Activated naive CD8-positive, alpha-beta T cell treated with anti-CD3 and anti-CD28 coated beads, Interleukin-2, amount 10 ng/mL, durations not matched to agents 7 days and 5 days (primary cell): ENCODE measurements around the gene SAG. TPM values are rescaled to one million over a fixed set of nuclear protein-coding genes. Genes with fewer than 3 reads are reported as not detected.

ENCODE experiments used
- ATAC-seq: fragments of 150-1000 bp; cut with Tn5 transposase; one replicate; pipeline ENCODE4 v1.10.0; 2021; ENCODE audit warnings: low read depth, moderate library complexity
- POLR2A ChIA-PET: fragments of 350-600 bp; sonication (Branson Sonifier 250); formaldehyde crosslinking; loops from one replicate; lab custom pipeline; 2021; ENCODE audit warnings: antibody characterized with exemption; lab: Charles Lee
- DNase-seq: peaks from one replicate; pipeline ENCODE4 v3.0.0; 2021
- H3K27ac Mint-ChIP-seq: one replicate; pipeline ENCODE4 v1.8.0; 2022; ENCODE audit warnings: mild to moderate bottlenecking, mixed read lengths
- H3K27me3 Mint-ChIP-seq: one replicate; pipeline ENCODE4 v1.8.0; 2022; ENCODE audit warnings: mild to moderate bottlenecking, moderate library complexity, mixed read lengths
- H3K36me3 Mint-ChIP-seq: one replicate; pipeline ENCODE4 v1.8.0; 2021; ENCODE audit warnings: mild to moderate bottlenecking, mixed read lengths
- H3K4me1 Mint-ChIP-seq: one replicate; pipeline ENCODE4 v1.8.0; 2021; ENCODE audit warnings: mixed read lengths
- H3K4me3 Mint-ChIP-seq: one replicate; pipeline ENCODE4 v1.8.0; 2022; ENCODE audit warnings: mild to moderate bottlenecking, moderate library complexity, mixed read lengths
- H3K9me3 Mint-ChIP-seq: one replicate; pipeline ENCODE4 v1.8.0; 2021; ENCODE audit warnings: mixed read lengths
- total RNA-seq, 2 experiments: library from RNA; stranded (reverse); gene quantifications; one replicate each; pipeline ENCODE4 v1.2.3, GENCODE V29; 2021

SAG gene
- total RNA-seq, 2 experiments from 2014 or later, result 0.45 TPM; not detected in 1

GRCh38 chr2:233384015-233384414, 76.4 kb downstream of the SAG start:
- Mint-ChIP-seq H3K4me1 (peaks cover 63% of the 10 kb centered on the region), H3K27me3 (no peaks in the 10 kb centered on the region), H3K4me3 (peak overlapping the region; percentile 77), H3K27ac (peak overlapping the region; percentile 98), H3K36me3 (peaks cover 39% of the 10 kb centered on the region), H3K9me3 (no peaks in the 10 kb centered on the region)
- POLR2A ChIA-PET, result interaction anchor here (0.8 to 2.4 kb wide), 5 partner anchors 9 to 53 kb away, joined by 3 to 16 read pairs (median 10); partner anchors contain the start of gene DGKD
- DNase-seq (no peak), ATAC-seq (no peak)

DNA sequence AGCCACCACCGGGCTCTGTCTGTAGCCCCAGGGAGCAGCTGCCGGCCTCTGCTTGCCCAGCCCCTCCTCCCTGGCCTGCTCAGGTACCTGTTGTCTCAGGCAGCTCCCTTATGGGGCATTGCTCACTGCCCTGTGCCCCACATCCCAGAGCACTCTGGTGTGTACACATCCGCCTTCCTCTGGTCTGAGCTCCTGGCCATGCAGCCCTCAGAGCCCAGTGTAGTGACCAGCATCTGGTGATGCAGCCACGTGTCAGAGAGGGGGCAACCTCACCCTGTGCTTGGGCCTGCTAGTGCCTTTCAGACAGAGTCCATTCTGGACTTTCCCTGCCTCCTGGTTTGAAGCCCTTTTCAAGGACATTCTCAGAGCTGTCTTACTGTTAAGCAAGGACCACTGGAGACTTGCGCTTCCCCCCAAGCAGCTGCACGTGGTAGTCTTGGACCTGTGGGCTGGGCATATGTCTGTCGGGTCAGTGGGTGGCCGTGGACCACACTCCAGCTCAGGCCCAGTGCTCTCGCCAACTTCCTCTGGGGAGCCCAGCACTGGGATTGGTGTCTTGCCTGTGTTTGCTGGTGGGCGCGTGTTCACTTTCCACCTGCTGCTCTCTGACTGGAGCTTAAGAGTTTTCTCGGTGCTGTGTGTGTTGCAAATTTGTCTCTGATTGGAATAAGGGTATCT, 77.3 kb downstream of the SAG start:
- POLR2A ChIA-PET, result interaction anchor here (0.6 to 3.9 kb wide), 16 partner anchors 10 to 320 kb away, joined by 3 to 16 read pairs (median 5); partner anchors contain the start of gene DGKD
- peak overlapping the region; percentile 98 for H3K27ac Mint-ChIP-seq
- no peaks in the 10 kb centered on the region for H3K27me3 Mint-ChIP-seq
- H3K4me3 Mint-ChIP-seq, result peak overlapping the region; percentile 77
- H3K36me3 Mint-ChIP-seq, result peaks cover 41% of the 10 kb centered on the region
- ATAC-seq (no peak), DNase-seq (no peak)
- H3K4me1 Mint-ChIP-seq, result peaks cover 61% of the 10 kb centered on the region
- no peaks in the 10 kb centered on the region for H3K9me3 Mint-ChIP-seq

- Mint-ChIP-seq H3K4me3 (peak overlapping the region; percentile 77), H3K9me3 (no peaks in the 10 kb centered on the region), H3K36me3 (peaks cover 46% of the 10 kb centered on the region), H3K27ac (peak overlapping the region; percentile 98), H3K27me3 (no peaks in the 10 kb centered on the region), H3K4me1 (peaks cover 56% of the 10 kb centered on the region)
- ATAC-seq (peak; percentile 85), DNase-seq (peak; percentile 65)
- POLR2A ChIA-PET, result interaction anchor here (0.6 to 3.9 kb wide), 13 partner anchors 13 to 118 kb away, joined by 3 to 16 read pairs (median 6); partner anchors contain the start of gene DGKD
Observed at GRCh38 chr2:233385489-233386044, 78.0 kb downstream of the SAG start.

DNA sequence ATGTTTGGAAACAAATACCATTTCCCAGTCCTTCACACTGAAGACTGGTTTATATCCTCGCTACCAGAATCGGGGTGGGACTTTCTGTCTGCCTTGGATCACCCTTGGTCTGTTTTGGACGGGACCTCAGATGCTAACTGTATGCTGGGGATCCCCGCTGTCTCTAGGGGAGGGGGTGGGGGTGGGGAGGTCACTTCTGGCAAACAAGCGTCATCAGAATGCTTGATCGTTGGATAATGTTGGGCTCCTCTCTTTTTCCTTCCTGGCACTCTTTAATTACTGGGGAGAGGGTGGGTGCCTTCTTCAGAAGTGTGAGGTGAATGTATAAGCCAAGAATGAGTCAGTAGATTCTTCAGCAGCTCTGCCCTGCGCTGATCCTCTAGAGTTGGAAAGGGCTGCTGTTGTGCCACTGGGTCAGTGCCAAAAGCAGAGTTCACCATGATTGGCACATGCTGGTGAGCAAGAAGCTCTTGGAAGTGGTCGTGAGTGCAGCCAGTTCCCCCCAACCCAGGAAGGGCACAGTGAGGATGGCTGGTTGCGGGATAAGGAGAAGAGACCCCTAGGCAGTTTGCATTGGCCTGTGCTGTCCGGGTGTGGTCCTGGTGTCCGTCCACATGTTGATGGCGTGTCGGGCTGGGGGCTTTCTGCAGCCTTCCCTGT, 78.9 kb downstream of the SAG start:
- Mint-ChIP-seq H3K4me3 (peak overlapping the region; percentile 77), H3K4me1 (peaks cover 47% of the 10 kb centered on the region), H3K27ac (peak overlapping the region; percentile 98), H3K36me3 (peaks cover 44% of the 10 kb centered on the region), H3K27me3 (no peaks in the 10 kb centered on the region), H3K9me3 (no peaks in the 10 kb centered on the region)
- POLR2A ChIA-PET, result interaction anchor here (1.8 to 3.9 kb wide), 5 partner anchors 14 to 119 kb away, joined by 9 to 14 read pairs (median 10); no protein-coding TSS in a partner anchor
- no peak for DNase-seq
- ATAC-seq, result no peak

GRCh38 chr2:233387225-233387624, 79.6 kb downstream of the SAG start:
- DNase-seq, result no peak
- Mint-ChIP-seq H3K4me3 (peak overlapping the region; percentile 77), H3K27ac (peak overlapping the region; percentile 23), H3K9me3 (no peaks in the 10 kb centered on the region), H3K4me1 (peaks cover 48% of the 10 kb centered on the region), H3K36me3 (peaks cover 46% of the 10 kb centered on the region), H3K27me3 (no peaks in the 10 kb centered on the region)
- no peak for ATAC-seq
- POLR2A ChIA-PET, result interaction anchor here (3.9 kb wide), 1 partner anchor 30 kb away, joined by 14 read pairs; no protein-coding TSS in a partner anchor

DNA sequence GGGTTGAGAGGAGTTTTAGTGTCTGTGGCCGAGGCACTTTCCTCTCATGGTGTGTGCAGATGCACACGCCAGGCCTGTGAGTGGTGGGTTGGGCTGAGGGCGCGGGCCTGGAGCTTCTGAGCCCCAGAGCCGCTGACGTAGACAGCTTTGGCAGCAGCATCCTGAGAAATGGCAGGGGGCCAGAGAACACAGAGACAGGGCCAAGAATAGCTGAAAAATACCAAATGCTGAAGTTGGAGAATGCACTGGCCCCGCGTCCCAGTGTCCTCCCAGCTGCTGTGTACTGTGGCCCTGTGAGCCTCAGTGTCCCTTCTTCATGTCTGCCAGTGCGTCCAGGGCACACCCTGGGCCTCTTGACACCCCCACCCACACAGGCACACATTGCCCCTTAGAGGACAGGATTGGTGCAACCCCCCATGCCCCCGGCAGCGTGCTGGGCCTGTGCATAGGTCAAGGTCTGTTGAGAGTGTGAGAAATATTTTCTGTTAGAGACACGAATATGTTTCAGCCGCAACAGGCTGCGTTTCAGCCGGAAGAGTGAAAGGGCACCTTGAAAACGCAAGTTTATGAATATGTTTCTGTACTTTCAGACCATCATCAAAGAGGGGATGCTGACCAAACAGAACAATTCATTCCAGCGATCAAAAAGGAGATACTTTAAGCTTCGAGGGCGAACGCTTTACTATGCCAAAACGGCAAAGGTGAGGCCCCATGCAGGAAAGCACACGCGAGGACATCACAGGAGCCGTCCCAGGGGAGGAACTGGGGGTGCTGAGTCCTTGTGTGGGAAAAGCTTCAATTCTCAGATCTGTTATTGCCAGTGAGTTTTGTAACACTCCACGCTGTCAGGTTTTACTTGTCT, 80.3 kb downstream of the SAG start:
- Mint-ChIP-seq H3K36me3 (peaks cover 41% of the 10 kb centered on the region), H3K27ac (no peak overlapping the region), H3K27me3 (no peaks in the 10 kb centered on the region), H3K4me1 (peaks cover 42% of the 10 kb centered on the region), H3K9me3 (no peaks in the 10 kb centered on the region), H3K4me3 (peak overlapping the region; percentile 77)
- ATAC-seq (no peak), DNase-seq (no peak)
- POLR2A ChIA-PET, result interaction anchor here (3.9 kb wide), 1 partner anchor 30 kb away, joined by 14 read pairs; no protein-coding TSS in a partner anchor

- no peak overlapping the region for H3K27ac Mint-ChIP-seq
- H3K4me3 Mint-ChIP-seq, result no peak overlapping the region
- peaks cover 33% of the 10 kb centered on the region for H3K4me1 Mint-ChIP-seq
- DNase-seq (no peak), ATAC-seq (no peak)
- H3K36me3 Mint-ChIP-seq, result peaks cover 34% of the 10 kb centered on the region
- no peaks in the 10 kb centered on the region for H3K27me3 Mint-ChIP-seq
- POLR2A ChIA-PET, result interaction anchor here (0.6 kb wide), 1 partner anchor 33 kb away, joined by 5 read pairs; no protein-coding TSS in a partner anchor
- no peaks in the 10 kb centered on the region for H3K9me3 Mint-ChIP-seq
Observed at GRCh38 chr2:233389601-233390125, 82.0 kb downstream of the SAG start.

GRCh38 chr2:233395687-233396086, 88.1 kb downstream of the SAG start:
- ATAC-seq, result no peak
- DNase-seq, result no peak
- no peaks in the 10 kb centered on the region for H3K9me3 Mint-ChIP-seq
- H3K36me3 Mint-ChIP-seq, result peaks cover 32% of the 10 kb centered on the region
- H3K4me3 Mint-ChIP-seq, result no peak overlapping the region
- H3K27me3 Mint-ChIP-seq, result no peaks in the 10 kb centered on the region
- POLR2A ChIA-PET, result no interaction called here
- H3K4me1 Mint-ChIP-seq, result peaks cover 34% of the 10 kb centered on the region
- H3K27ac Mint-ChIP-seq, result no peak overlapping the region

Other genes with a start within 250 kb of the SAG start
- gene INPP5D, start 247.5 kb upstream of the SAG start, total RNA-seq, result 100 to 1,000 TPM; 129 to 135 TPM
- 10 to 100 TPM; 60.8 to 67.6 TPM for gene ATG16L1, start 56.1 kb upstream of the SAG start, total RNA-seq
- 100 to 1,000 TPM; 114 to 132 TPM for gene DGKD, start 46.7 kb downstream of the SAG start, total RNA-seq